Endothelial cell of umbilical vein (primary cell): Measurements from ENCODE around the gene ABHD8. TPM values are rescaled to one million over a fixed set of nuclear protein-coding genes. Genes with fewer than 3 reads are reported as not detected.

Source experiments
- BruUV-seq: library from RNA; stranded (reverse); fragments of 400-500 nt; replicated peaks from 2 replicates; lab custom pipeline; 2021; lab: Mats Ljungman, UMichigan
- CTCF ChIA-PET: fragments of 300-600, 350-600 bp; sonication (Branson Sonifier 250); formaldehyde crosslinking; loops from one replicate; lab custom pipeline; 2021; ENCODE audit warnings: antibody characterized with exemption, inconsistent platforms; lab: Charles Lee
- POLR2A ChIA-PET: fragments of 300-600, 350-600 bp; sonication (Branson Sonifier 250); formaldehyde crosslinking; loops from one replicate; lab custom pipeline; 2021; ENCODE audit warnings: antibody characterized with exemption, inconsistent platforms; lab: Charles Lee
- DNase-seq: peaks from one replicate; pipeline ENCODE4 v3.0.0-alpha.2; 2011; ENCODE audit warnings: low read depth, low spot score
- FAIRE-seq: peaks from 2 replicates; lab custom pipeline; 2011; peaks lifted over from hg19 to GRCh38; lab: Jason Lieb, UNC
- H2AFZ ChIP-seq: 2 replicates; pipeline ENCODE4 v1.6.0; 2012; ENCODE audit warnings: low read depth, low read length, control low read depth, inconsistent platforms
- H3K27ac ChIP-seq: 2 replicates; pipeline ENCODE4 v1.5.1; 2011; ENCODE audit warnings: low read depth, mild to moderate bottlenecking, control low read depth, low read length, moderate library complexity; ENCODE audit not compliant: insufficient read depth
- H3K27me3 ChIP-seq, 2 experiments: 2 replicates each; pipeline versions ENCODE4 v1.6.0 to v1.6.1; 2011; ENCODE audit warnings: low read length in 2 of 2, mixed read lengths in 1 of 2; ENCODE audit not compliant: control insufficient read depth in 2 of 2, insufficient read depth in 2 of 2
- H3K36me3 ChIP-seq, 2 experiments: 2 replicates in 1 of 2; 3 replicates in 1 of 2; pipeline ENCODE4 v1.5.1; 2011; ENCODE audit warnings: low read length in 2 of 2, mild to moderate bottlenecking in 1 of 2, moderate library complexity in 1 of 2; ENCODE audit not compliant: control insufficient read depth in 2 of 2, insufficient read depth in 2 of 2; ENCODE audit errors: extremely low read depth in 1 of 2
- H3K4me1 ChIP-seq: 3 replicates; pipeline ENCODE4 v1.5.1; 2011; ENCODE audit warnings: mild to moderate bottlenecking, low read length; ENCODE audit not compliant: control insufficient read depth, insufficient read depth; ENCODE audit errors: extremely low read depth
- H3K4me2 ChIP-seq: 2 replicates; pipeline ENCODE4 v1.6.1; 2011; ENCODE audit warnings: low read length, control low read depth, mixed read lengths; ENCODE audit not compliant: insufficient read depth
- H3K4me3 ChIP-seq, 3 experiments: fragments of 200-600 bp in 1 of 3; sonication (generic), shearing (Covaris generic) in 1 of 3; replicated peaks in 1 of 3; 2 replicates each; pipeline ENCODE4 v1.5.1; 2011 to 2016; ENCODE audit warnings: control low read depth in 3 of 3, low read length in 3 of 3, mild to moderate bottlenecking in 2 of 3, inconsistent platforms in 1 of 3, low read depth in 1 of 3, moderate library complexity in 1 of 3; ENCODE audit not compliant: insufficient read depth in 1 of 3
- H3K79me2 ChIP-seq: 2 replicates; pipeline ENCODE4 v1.6.0; 2012; ENCODE audit warnings: low read length, inconsistent platforms; ENCODE audit not compliant: control insufficient read depth, insufficient read depth
- H3K9ac ChIP-seq: replicated peaks from 2 replicates; pipeline ENCODE3; 2011; ENCODE audit warnings: low read length, control low read depth; ENCODE audit not compliant: insufficient read depth; ENCODE audit errors: extremely low read depth
- H3K9me1 ChIP-seq: replicated peaks from 3 replicates; pipeline ENCODE4 v1.6.0; 2011; ENCODE audit warnings: mild to moderate bottlenecking, low read length; ENCODE audit not compliant: control insufficient read depth, insufficient read depth; ENCODE audit errors: extremely low read depth
- H3K9me3 ChIP-seq: replicated peaks from 2 replicates; pipeline ENCODE4 v1.5.1; 2012; ENCODE audit warnings: low read length, inconsistent platforms; ENCODE audit not compliant: control insufficient read depth, insufficient read depth
- H4K20me1 ChIP-seq: replicated peaks from 2 replicates; pipeline ENCODE3; 2011; ENCODE audit warnings: mild to moderate bottlenecking, low read length; ENCODE audit not compliant: control insufficient read depth, insufficient read depth; ENCODE audit errors: extremely low read depth
- CTCF ChIP-seq, 2 donors: IDR thresholded peaks; 1 replicate in 1 of 2; 2 replicates in 1 of 2; pipeline ENCODE4 v1.5.1; 2011; ENCODE audit warnings: low read length in 2 of 2, mild to moderate bottlenecking in 2 of 2, moderate library complexity in 2 of 2, control low read depth in 1 of 2, inconsistent platforms in 1 of 2, low read depth in 1 of 2; ENCODE audit not compliant: insufficient read depth in 1 of 2; ENCODE audit errors: extremely low read depth in 1 of 2
- EZH2 ChIP-seq: IDR thresholded peaks from 2 replicates; pipeline ENCODE4 v1.6.1; 2012; ENCODE audit warnings: borderline replicate concordance, low read depth, mild to moderate bottlenecking, moderate library complexity, low read length, inconsistent platforms; ENCODE audit not compliant: severe bottlenecking
- FOS ChIP-seq: IDR thresholded peaks from 2 replicates; pipeline ENCODE4 v1.6.1; 2011; ENCODE audit warnings: mild to moderate bottlenecking, low read length, moderate library complexity, borderline replicate concordance; ENCODE audit not compliant: insufficient read depth
- GATA2 ChIP-seq: IDR thresholded peaks from 2 replicates; pipeline ENCODE4 v1.7.0; 2011; ENCODE audit warnings: low read depth, mild to moderate bottlenecking, moderate library complexity, mixed read lengths, low read length; ENCODE audit not compliant: insufficient read length, insufficient read depth
- JUN ChIP-seq: IDR thresholded peaks from 2 replicates; pipeline ENCODE4 v1.6.1; 2011; ENCODE audit warnings: borderline replicate concordance, low read depth; ENCODE audit not compliant: insufficient read length, insufficient read depth
- MYC ChIP-seq: IDR thresholded peaks from one replicate; pipeline ENCODE4 v1.6.1; 2011; ENCODE audit warnings: mild to moderate bottlenecking, low read depth, low read length
- POLR2A ChIP-seq: IDR thresholded peaks from 2 replicates; pipeline ENCODE4 v1.6.1; 2012; ENCODE audit warnings: low read depth, mild to moderate bottlenecking, control low read depth, low read length
- POLR2AphosphoS5 ChIP-seq: IDR thresholded peaks from 2 replicates; pipeline ENCODE4 v1.6.1; 2012; ENCODE audit warnings: low read depth, mild to moderate bottlenecking, control low read depth, low read length, moderate library complexity; ENCODE audit not compliant: insufficient read depth
- dilution Hi-C: fragments of 300-500 bp; cut with MboI; formaldehyde crosslinking; loops from one replicate; pipeline ENCODE4 v1.15.0; 2019; ENCODE audit warnings: low sequenced_read_pairs; ENCODE audit not compliant: extremely low pct_ligation_motif_present
- intact Hi-C: fragments of 100-400 bp; cut with micrococcal nuclease; formaldehyde crosslinking; loops from one replicate; pipeline ENCODE4 v1.10.0; 2022
- polyA plus RNA-seq, 4 experiments: library from polyadenylated mRNA; depleted of rRNA in 3 of 4; stranded (reverse) in 3 of 4; unstranded in 1 of 4; fragments of >200 nt; gene quantifications; 2 replicates each; pipeline versions ENCODE4 v1.2.1 to v1.2.3, GENCODE V29; 2011 to 2012; ENCODE audit warnings: missing spikeins in 1 of 4
- total RNA-seq: library from RNA; stranded (reverse); gene quantifications from 2 replicates; pipeline ENCODE4 v1.2.3, GENCODE V29; 2021
- TF ChIP-seq, protein P1 (sequence below): IDR thresholded peaks from 2 replicates; pipeline ENCODE4 v1.6.1; 2011; ENCODE audit not compliant: insufficient read depth, insufficient read length

Gene ABHD8
- total and polyA plus RNA-seq, 2 donors (not counting 3 experiments of a cell fraction or from before 2014, with no cell fraction given) = 5.9 to 8.7 TPM

GRCh38 chr19:17352608-17353280 is 49.5 kb upstream of the ABHD8 start:
- no peaks in the 10 kb centered on the region for H3K79me2 ChIP-seq
- intact Hi-C loops (no loop called here), dilution Hi-C loops (no loop called here)
- FAIRE-seq (peak; percentile 58), DNase-seq (peak; percentile 20)
- peaks cover 26% of the 10 kb centered on the region for H3K4me1 ChIP-seq
- H2AFZ ChIP-seq = peak overlapping the region; percentile 66
- H3K27ac ChIP-seq = no peak overlapping the region
- no peaks in the 10 kb centered on the region for H3K9me1 ChIP-seq
- H3K27me3 ChIP-seq = no peaks in the 10 kb centered on the region
- H4K20me1 ChIP-seq = no peaks in the 10 kb centered on the region
- H3K9ac ChIP-seq = no peak overlapping the region
- BruUV-seq = no TSS peak
- TF ChIP-seq POLR2AphosphoS5 = peak; percentile 62
- TF ChIP-seq MYC = no peak
- no peaks in the 10 kb centered on the region for H3K9me3 ChIP-seq
- no peak overlapping the region for H3K4me3 ChIP-seq
- H3K36me3 ChIP-seq = no peaks in the 10 kb centered on the region
- no peak overlapping the region for H3K4me2 ChIP-seq
- CTCF ChIA-PET = interaction anchor here (0.7 to 1.4 kb wide), 4 partner anchors 14 to 39 kb away, joined by 3 to 11 read pairs (median 4); no protein-coding TSS in a partner anchor
- POLR2A ChIA-PET = interaction anchor here (0.6 kb wide), 1 partner anchor 14 kb away, joined by 3 read pairs; no protein-coding TSS in a partner anchor

- TF ChIP-seq EZH2 (no peak), FOS (no peak), MYC (no peak), GATA2 (no peak), POLR2AphosphoS5 (no peak), POLR2A (no peak), CTCF (IDR thresholded peaks at IDR 0.05; ENCODE audit: extremely low read depth in 1 of 2, insufficient read depth in 1 of 2, low read depth in 1 of 2, low read length in 2 of 2) (no peak), JUN (no peak)
- TF ChIP-seq, protein P1, sequence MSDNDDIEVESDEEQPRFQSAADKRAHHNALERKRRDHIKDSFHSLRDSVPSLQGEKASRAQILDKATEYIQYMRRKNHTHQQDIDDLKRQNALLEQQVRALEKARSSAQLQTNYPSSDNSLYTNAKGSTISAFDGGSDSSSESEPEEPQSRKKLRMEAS = no peak
- no peaks in the 10 kb centered on the region for H4K20me1 ChIP-seq
- no peaks in the 10 kb centered on the region for H3K9me1 ChIP-seq
- DNase-seq (no peak), FAIRE-seq (no peak)
- no TSS peak for BruUV-seq
- H3K9me3 ChIP-seq = no peaks in the 10 kb centered on the region
- no peak overlapping the region for H3K4me2 ChIP-seq
- no peak overlapping the region for H3K9ac ChIP-seq
- POLR2A ChIA-PET = no interaction called here
- no peak overlapping the region for H3K27ac ChIP-seq
- intact Hi-C loops = no loop called here
- H3K79me2 ChIP-seq = no peaks in the 10 kb centered on the region
- CTCF ChIA-PET = no interaction called here
- peaks cover 35% of the 10 kb centered on the region for H3K4me1 ChIP-seq
- dilution Hi-C loops = no loop called here
- H2AFZ ChIP-seq = no peak overlapping the region
- H3K4me3 ChIP-seq = no peak overlapping the region
- H3K36me3 ChIP-seq = no peaks in the 10 kb centered on the region
- H3K27me3 ChIP-seq = no peaks in the 10 kb centered on the region
These were observed 48.7 kb upstream of the ABHD8 start for GRCh38 chr19:17351815-17352435.
